Motor neuron (in vitro differentiated cells): Measurements from ENCODE around the gene MTUS2. TPM values are rescaled to one million over a fixed set of nuclear protein-coding genes. Genes with fewer than 3 reads are reported as not detected.
"Not testable (repeated sequence)": the region's sequence is repeated elsewhere in the genome, so short reads cannot be mapped to it uniquely, and the experiment has no call there.

Experiments used
- ATAC-seq, 8 experiments: fragments of 200-7000 bp; cut with Tn5 transposase; replicated peaks in 6 of 8; 2 replicates each; pipeline ENCODE4 v1.8.0; 2021; ENCODE audit warnings: mild to moderate bottlenecking in 8 of 8, moderate library complexity in 8 of 8
- H3K27ac ChIP-seq, 2 donors: fragments of 250-450 bp; sonication (Bioruptor Pico); 2 replicates each; pipeline ENCODE4 v1.9.0; 2021; ENCODE audit warnings: antibody characterized with exemption in 2 of 2, mild to moderate bottlenecking in 2 of 2, moderate library complexity in 1 of 2
- H3K4me1 ChIP-seq, 2 donors: fragments of 250-450 bp; sonication (Bioruptor Pico); replicated peaks in 1 of 2; 2 replicates each; pipeline ENCODE4 v1.6.1; 2021; ENCODE audit warnings: antibody characterized with exemption in 2 of 2, mild to moderate bottlenecking in 2 of 2, moderate library complexity in 1 of 2
- H3K4me3 ChIP-seq, 5 donors: fragments of 250-450 bp; sonication (Bioruptor Pico); 2 replicates each; pipeline ENCODE4 v1.9.0; 2021; ENCODE audit warnings: antibody characterized with exemption in 5 of 5, mild to moderate bottlenecking in 5 of 5, moderate library complexity in 4 of 5
- WGBS, 10 experiments: fragments of 450-650 bp; shearing (Covaris generic); methylation state at CpG; one replicate each; pipeline ENCODE4 v1.0.0; 2022; 5-methylcytosine and 5-hydroxymethylcytosine counted together
- in situ Hi-C, 9 experiments: fragments of 400-800 bp; cut with MboI; loops; one replicate each; pipeline ENCODE4 v1.15.0; 2021; ENCODE audit warnings: low sequenced_read_pairs in 9 of 9, low pct_unique_long_range_greater_than_20kb in 2 of 9; ENCODE audit not compliant: unreplicated experiment in 9 of 9
- total RNA-seq, 8 experiments: library from RNA; unstranded; fragments of 300-600 nt; gene quantifications; 2 replicates each; pipeline versions ENCODE4 v1.2.3 to v1.2.4, GENCODE V29; 2022

The MTUS2 gene
- total RNA-seq, 8 experiments from 2014 or later: 1.1 to 9.6 (median 3.9) TPM

GRCh38 chr13:29204651-29205050 is 384.5 kb downstream of the MTUS2 start:
- in situ Hi-C loops: no loop called here
- no peaks in the 10 kb centered on the region for H3K4me1 ChIP-seq
- 60 to 100% (median 87%) methylated on average over 1 to 12 of the region's 13 CpGs; no CpG with 5 or more reads in 3 of the 10 experiments for WGBS, 10 experiments
- H3K27ac ChIP-seq: no peak overlapping the region
- no peak for ATAC-seq
- no peak overlapping the region for H3K4me3 ChIP-seq

DNA sequence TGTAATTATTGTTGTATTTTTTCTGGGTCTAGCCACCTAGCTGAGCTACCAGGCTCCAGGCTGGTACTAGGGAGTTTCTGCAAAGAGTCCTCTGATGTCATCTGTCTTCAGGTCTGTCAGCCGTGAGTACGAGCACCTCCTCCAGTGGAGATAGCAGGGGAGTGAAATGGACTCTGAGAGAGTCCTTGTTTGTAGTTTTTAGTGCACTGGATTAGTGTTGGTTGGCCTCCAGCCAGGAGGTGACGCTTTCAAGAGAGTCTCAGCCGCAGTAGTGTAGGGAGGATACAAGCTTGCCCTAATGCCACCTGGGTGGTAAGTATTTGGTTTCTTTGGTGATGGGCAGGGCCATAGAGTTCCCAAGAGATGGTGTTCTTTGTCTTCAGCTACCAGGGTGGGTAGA is 390.5 kb downstream of the MTUS2 start:
- in situ Hi-C loops: no loop called here
- no peak overlapping the region for H3K27ac ChIP-seq
- no peak for ATAC-seq
- no peaks in the 10 kb centered on the region for H3K4me1 ChIP-seq
- WGBS, 10 experiments: 27 to 93% (median 86%) methylated on average over 1 to 4 of the region's 4 CpGs; no CpG with 5 or more reads in 4 of the 10 experiments
- H3K4me3 ChIP-seq: no peak overlapping the region

- H3K4me1 ChIP-seq, in situ Hi-C loops, H3K27ac ChIP-seq, H3K4me3 ChIP-seq, ATAC-seq: not testable (repeated sequence)
- 17 to 100% (median 46%) methylated on average over 1 to 5 of the region's 5 CpGs; no CpG with 5 or more reads in 5 of the 10 experiments for WGBS, 10 experiments
These were observed 391.0 kb downstream of the MTUS2 start for GRCh38 chr13:29211162-29211561.

DNA sequence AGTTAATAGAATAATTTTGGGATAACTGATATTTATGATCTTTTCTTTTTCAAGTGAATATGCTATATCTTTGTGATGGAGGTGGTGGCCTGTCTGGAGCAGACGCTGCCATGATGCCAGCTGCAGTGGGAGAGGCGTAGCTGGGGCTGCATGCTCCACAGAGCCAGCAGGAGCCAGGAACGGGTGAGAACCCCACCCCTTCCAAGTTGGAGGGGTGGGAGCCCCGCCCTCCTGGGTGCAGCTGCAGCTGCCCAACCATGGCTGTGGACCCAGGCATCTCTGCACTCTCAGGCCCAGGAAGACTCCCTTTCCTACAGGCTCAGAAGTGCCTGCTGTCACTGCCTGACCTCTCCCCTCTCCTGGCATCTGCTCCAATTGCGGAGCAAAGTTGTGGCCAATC is 402.3 kb downstream of the MTUS2 start:
- H3K4me3 ChIP-seq: no peak overlapping the region
- ATAC-seq: peak in 1 of 8 experiments; percentile 62
- H3K4me1 ChIP-seq: no peaks in the 10 kb centered on the region
- in situ Hi-C loops: no loop called here
- H3K27ac ChIP-seq: no peak overlapping the region
- 13 to 75% (median 65%) methylated on average over 1 to 3 of the region's 5 CpGs; no CpG with 5 or more reads in 4 of the 10 experiments for WGBS, 10 experiments

DNA sequence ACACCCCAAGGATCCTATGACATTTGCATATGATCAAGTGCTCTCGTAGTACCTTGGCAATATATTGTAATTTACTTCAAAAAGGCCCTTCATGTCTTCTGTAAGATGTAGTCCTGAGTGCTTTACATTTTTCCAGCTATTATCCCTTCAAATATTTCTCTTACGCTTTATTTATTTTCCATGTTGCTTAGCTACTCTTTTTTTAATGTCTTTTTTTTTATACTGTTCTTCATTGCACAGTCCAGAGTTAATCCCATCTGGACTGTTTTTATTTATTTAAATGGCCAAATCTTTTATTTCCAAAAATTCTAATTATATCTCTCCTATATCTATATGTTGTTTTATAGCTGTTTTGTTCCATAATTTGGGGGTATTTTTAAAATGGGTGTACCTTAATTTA is 404.1 kb downstream of the MTUS2 start:
- WGBS, 10 experiments: 16 to 83% (median 60%) methylated on average over 1 to 2 of the region's 2 CpGs; no CpG with 5 or more reads in 1 of the 10 experiments
- no peak for ATAC-seq
- Histone ChIP-seq H3K4me3 (no peak overlapping the region), H3K27ac (no peak overlapping the region), H3K4me1 (no peaks in the 10 kb centered on the region)
- in situ Hi-C loops: no loop called here

DNA sequence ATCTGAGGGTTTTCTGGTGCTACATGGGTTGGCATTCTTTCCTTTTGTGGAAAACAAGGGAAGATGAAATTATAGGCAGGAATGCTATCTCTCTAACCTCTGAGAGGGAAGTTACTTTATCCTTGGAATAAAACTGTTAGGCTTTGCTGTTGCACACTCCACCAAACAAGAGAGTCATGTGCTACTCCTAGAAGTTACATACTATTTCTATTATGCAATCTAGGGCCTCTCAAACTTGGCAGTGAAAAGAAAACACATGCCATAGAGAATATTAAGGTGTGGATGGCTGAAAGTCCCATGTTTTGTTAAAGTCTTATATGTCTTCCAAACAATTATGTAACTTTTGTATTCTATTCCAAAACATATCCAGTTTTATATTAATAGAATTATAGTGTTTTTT is 407.4 kb downstream of the MTUS2 start:
- Histone ChIP-seq H3K4me3 (no peak overlapping the region), H3K4me1 (no peaks in the 10 kb centered on the region), H3K27ac (no peak overlapping the region)
- ATAC-seq: peak in 2 of 8 experiments; percentile 70 to 85
- in situ Hi-C loops: no loop called here

DNA sequence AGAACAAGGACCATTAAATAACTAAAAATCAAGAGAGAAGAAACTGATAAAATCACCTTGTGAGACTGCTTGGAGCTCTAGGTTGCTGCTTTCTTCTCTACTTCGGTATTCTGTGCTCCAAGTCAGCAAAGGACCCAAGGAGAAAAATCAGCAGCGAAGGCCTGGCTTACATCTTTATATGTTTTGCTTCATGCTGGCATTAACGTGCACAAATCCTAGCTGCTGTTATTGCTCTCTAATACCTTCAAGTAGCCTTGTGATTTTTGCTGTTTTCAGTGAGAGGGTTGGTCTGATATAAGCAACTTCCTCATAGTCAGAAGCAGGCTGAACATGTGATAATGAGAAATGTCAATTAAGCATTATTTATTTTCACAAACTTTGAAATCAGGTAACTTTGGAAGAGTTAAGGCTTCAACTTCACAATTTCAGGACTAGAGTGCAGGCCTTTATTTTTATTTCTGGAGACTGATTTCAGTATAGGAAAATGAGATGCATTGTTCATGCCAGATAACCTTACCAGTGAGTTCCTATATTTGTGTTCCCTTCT is 410.2 kb downstream of the MTUS2 start:
- in situ Hi-C loops: no loop called here
- no peak for ATAC-seq
- Histone ChIP-seq H3K27ac (no peak overlapping the region), H3K4me1 (no peaks in the 10 kb centered on the region), H3K4me3 (no peak overlapping the region)
- 0 to 100% (median 62%) methylated on average over 1 to 3 of the region's 3 CpGs for WGBS, 10 experiments

DNA sequence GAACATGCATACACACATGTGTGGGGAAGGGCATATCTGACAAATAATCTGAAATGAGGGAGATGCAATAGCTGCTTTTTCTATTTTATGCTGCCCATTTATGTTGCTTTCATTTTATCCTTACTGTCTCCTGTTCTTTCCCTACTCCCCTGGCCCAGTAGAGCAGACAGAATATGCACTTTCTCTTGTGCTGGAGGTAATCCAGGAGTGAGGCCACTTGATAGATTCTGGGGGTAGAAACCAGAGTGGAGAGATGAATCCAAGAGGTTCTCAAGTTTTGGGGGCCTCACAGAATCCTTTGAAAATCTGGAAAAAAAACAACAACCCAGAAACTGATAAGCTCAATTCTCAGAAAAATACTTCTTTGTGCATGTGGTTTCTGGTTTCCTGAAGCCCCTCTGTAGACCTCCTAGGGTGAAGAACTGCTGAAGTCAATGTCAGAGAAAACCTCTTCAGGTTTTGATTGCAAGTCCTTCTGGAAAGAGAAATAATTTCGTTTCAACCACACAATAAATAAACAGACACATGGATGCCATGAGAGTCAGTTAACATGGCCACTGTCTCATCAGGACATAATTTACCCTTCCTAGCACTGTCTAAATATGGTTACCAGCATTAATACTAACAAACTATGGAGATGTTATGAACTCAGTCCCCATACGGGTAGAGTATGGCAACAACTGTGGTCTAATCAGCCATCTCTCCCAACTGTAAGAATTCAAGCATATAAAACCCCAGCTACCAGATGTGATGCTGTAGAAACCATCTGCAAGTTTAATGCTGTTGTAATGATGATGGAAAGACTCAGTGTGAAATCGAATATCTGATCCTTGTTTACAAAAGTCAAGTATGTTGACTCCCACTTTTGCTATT is 419.8 kb downstream of the MTUS2 start:
- in situ Hi-C loops: no loop called here
- Histone ChIP-seq H3K4me1 (no peaks in the 10 kb centered on the region), H3K27ac (no peak overlapping the region), H3K4me3 (no peak overlapping the region)
- peak in 1 of 8 experiments; percentile 23 for ATAC-seq
- WGBS, 10 experiments: 0 to 49% (median 25%) methylated on average over 1 to 3 of the region's 3 CpGs; no CpG with 5 or more reads in 1 of the 10 experiments

DNA sequence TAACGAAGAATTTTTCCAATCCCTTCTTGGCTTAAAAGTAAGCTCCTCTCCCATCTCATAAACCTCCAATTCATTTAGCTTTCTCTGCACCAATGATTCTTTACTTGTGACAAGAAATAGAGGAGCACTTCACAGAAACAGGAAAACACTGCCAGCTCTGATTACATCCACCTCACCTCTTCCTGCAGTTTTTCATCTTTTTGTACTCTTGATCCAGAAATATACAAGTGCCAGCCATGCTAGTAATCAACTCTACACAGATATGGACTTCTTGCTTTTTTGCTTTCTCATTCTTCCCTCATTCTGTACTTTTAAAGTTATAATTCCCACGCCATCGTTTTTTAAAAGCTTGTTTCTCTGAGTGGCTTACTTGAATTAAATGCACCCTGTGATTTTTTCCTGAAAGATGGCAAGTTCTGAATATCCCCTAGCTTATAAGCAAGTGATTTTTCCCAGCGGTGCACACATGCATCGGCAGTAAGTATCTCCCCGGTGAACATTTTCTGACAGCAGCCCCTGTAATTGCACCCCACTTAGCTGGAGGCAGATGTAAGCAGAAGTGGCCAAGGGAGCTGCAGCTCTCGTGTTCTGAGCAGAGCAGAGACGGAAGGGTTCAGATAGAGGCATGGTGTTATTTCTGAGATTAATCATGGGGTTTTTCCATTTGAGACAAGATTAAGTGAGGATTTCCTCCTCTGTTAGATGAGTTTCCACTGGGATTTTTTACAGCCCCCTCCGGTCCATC is 434.7 kb downstream of the MTUS2 start:
- whole genome bisulfite sequencing, 10 experiments: 7 to 84% (median 71%) methylated on average over 1 to 9 of the region's 9 CpGs; no CpG with 5 or more reads in 1 of the 10 experiments
- H3K4me1 ChIP-seq: no peaks in the 10 kb centered on the region
- ATAC-seq: no peak
- in situ Hi-C loops: loop anchor here in 1 of 9 experiments (25.0 kb wide), 1 partner anchor 442 kb away; the partner anchor contains the start of gene MTUS2
- H3K27ac ChIP-seq: no peak overlapping the region
- no peak overlapping the region for H3K4me3 ChIP-seq

- H3K4me3 ChIP-seq: no peak overlapping the region
- in situ Hi-C loops: loop anchor here in 1 of 9 experiments (25.0 kb wide), 1 partner anchor 443 kb away; the partner anchor contains the start of gene MTUS2
- H3K4me1 ChIP-seq: no peaks in the 10 kb centered on the region
- ATAC-seq: no peak
- H3K27ac ChIP-seq: no peak overlapping the region
- 20 to 100% (median 80%) methylated on average over 1 to 2 of the region's 2 CpGs; no CpG with 5 or more reads in 5 of the 10 experiments for WGBS, 10 experiments
These were observed 435.4 kb downstream of the MTUS2 start for GRCh38 chr13:29255567-29255966.

GRCh38 chr13:29260684-29261083 is 440.5 kb downstream of the MTUS2 start:
- no peak overlapping the region for H3K27ac ChIP-seq
- H3K4me3 ChIP-seq: no peak overlapping the region
- H3K4me1 ChIP-seq: no peaks in the 10 kb centered on the region
- WGBS, 10 experiments: 12 to 83% (median 27%) methylated on average over 1 to 4 of the region's 4 CpGs; no CpG with 5 or more reads in 1 of the 10 experiments
- in situ Hi-C loops: loop anchor here in 1 of 9 experiments (25.0 kb wide), 1 partner anchor 448 kb away; the partner anchor contains the start of gene MTUS2
- ATAC-seq: peak in 3 of 8 experiments; percentile 64 to 79 (median 65)

DNA sequence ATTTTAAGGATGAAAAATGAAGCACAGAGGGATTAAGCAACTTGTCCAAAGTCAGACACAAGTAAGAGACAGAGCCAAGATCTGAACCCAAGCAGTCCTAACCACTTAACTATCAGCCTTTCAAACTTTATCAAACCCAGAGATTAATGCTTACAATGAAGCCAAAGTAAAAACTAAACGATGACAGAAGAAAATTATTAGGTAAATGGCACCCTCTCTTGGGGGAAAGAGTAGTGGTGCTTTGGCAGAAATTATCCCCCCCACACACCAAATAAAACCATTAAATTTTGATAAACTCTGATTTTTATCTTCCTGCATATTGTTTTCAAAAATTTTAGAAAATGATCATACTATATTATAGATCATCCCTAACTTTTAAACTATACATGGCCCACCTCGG is 446.1 kb downstream of the MTUS2 start:
- WGBS, 10 experiments: 0 to 86% (median 38%) methylated on average over 1 to 2 of the region's 2 CpGs; no CpG with 5 or more reads in 3 of the 10 experiments
- no peak overlapping the region for H3K4me3 ChIP-seq
- no peaks in the 10 kb centered on the region for H3K4me1 ChIP-seq
- no peak for ATAC-seq
- in situ Hi-C loops: loop anchor here in 1 of 9 experiments (25.0 kb wide), 1 partner anchor 454 kb away; the partner anchor contains the start of gene MTUS2
- H3K27ac ChIP-seq: no peak overlapping the region
